H9 (cell line): ENCODE results near the gene PDE3A. TPM values are rescaled to one million over a fixed set of nuclear protein-coding genes. Genes with fewer than 3 reads are reported as not detected.

Experiments
- DNase-seq: peaks from one replicate; pipeline ENCODE4 v3.0.0-alpha.2; 2017
- H2AFZ ChIP-seq: one replicate; pipeline ENCODE4 v1.6.1; 2013; ENCODE audit warnings: mild to moderate bottlenecking, low read length, control low read depth, moderate library complexity
- H2AK5ac ChIP-seq: 2 replicates; pipeline ENCODE4 v1.6.1; 2013; ENCODE audit warnings: low read length, control low read depth, mixed read lengths; ENCODE audit not compliant: insufficient read length
- H2BK120ac ChIP-seq: one replicate; pipeline ENCODE4 v1.6.1; 2013; ENCODE audit warnings: low read depth, mild to moderate bottlenecking, low read length, control low read depth, inconsistent platforms; ENCODE audit not compliant: poor library complexity, severe bottlenecking
- H2BK12ac ChIP-seq: 2 replicates; pipeline ENCODE4 v1.6.1; 2013; ENCODE audit warnings: low read length, control low read depth, mixed read lengths, low read depth; ENCODE audit not compliant: insufficient read length
- H2BK15ac ChIP-seq: 2 replicates; pipeline ENCODE4 v1.6.1; 2013; ENCODE audit warnings: low read depth, low read length, control low read depth
- H2BK20ac ChIP-seq: one replicate; pipeline ENCODE4 v1.6.1; 2013; ENCODE audit warnings: low read depth, mild to moderate bottlenecking, low read length, control low read depth, inconsistent platforms; ENCODE audit not compliant: poor library complexity, severe bottlenecking
- H2BK5ac ChIP-seq: 2 replicates; pipeline ENCODE4 v1.6.1; 2013; ENCODE audit warnings: low read length, control low read depth, mixed read lengths; ENCODE audit not compliant: insufficient read length
- H3K14ac ChIP-seq: 2 replicates; pipeline ENCODE4 v1.6.1; 2013; ENCODE audit warnings: low read length, control low read depth; ENCODE audit not compliant: insufficient read depth
- H3K18ac ChIP-seq: 2 replicates; pipeline ENCODE4 v1.6.1; 2013; ENCODE audit warnings: low read depth, mild to moderate bottlenecking, mixed read lengths, low read length, control low read depth; ENCODE audit not compliant: insufficient read length
- H3K23ac ChIP-seq: 2 replicates; pipeline ENCODE4 v1.6.1; 2013; ENCODE audit warnings: low read length, control low read depth, mixed read lengths, low read depth; ENCODE audit not compliant: insufficient read length
- H3K23me2 ChIP-seq: 2 replicates; pipeline ENCODE4 v1.6.1; 2013; ENCODE audit warnings: low read depth, mild to moderate bottlenecking, mixed read lengths, low read length, control low read depth; ENCODE audit not compliant: insufficient read length, poor library complexity, severe bottlenecking
- H3K27ac ChIP-seq: 2 replicates; pipeline ENCODE4 v1.5.1; 2013; ENCODE audit warnings: low read length, control low read depth, mixed read lengths, low read depth; ENCODE audit not compliant: insufficient read length
- H3K27me3 ChIP-seq: 2 replicates; pipeline ENCODE4 v1.6.1; 2013; ENCODE audit warnings: low read length, control low read depth, inconsistent platforms; ENCODE audit not compliant: insufficient read depth
- H3K4ac ChIP-seq: 2 replicates; pipeline ENCODE4 v1.6.1; 2013; ENCODE audit warnings: low read depth, mild to moderate bottlenecking, control low read depth, inconsistent platforms, low read length, moderate library complexity
- H3K4me1 ChIP-seq: 2 replicates; pipeline ENCODE4 v1.6.1; 2013; ENCODE audit warnings: low read length, control low read depth, inconsistent platforms; ENCODE audit not compliant: insufficient read depth
- H3K4me2 ChIP-seq: 2 replicates; pipeline ENCODE4 v1.6.1; 2013; ENCODE audit warnings: low read length, control low read depth, mixed read lengths; ENCODE audit not compliant: insufficient read length, insufficient read depth
- H3K56ac ChIP-seq: 2 replicates; pipeline ENCODE4 v1.6.1; 2013; ENCODE audit warnings: low read depth, mild to moderate bottlenecking, mixed read lengths, low read length, control low read depth; ENCODE audit not compliant: insufficient read length
- H3K79me1 ChIP-seq: 2 replicates; pipeline ENCODE4 v1.6.1; 2013; ENCODE audit warnings: low read depth, mild to moderate bottlenecking, moderate library complexity, low read length, control low read depth, inconsistent platforms; ENCODE audit not compliant: insufficient read depth, poor library complexity, severe bottlenecking
- H3K79me2 ChIP-seq: 2 replicates; pipeline ENCODE4 v1.6.1; 2013; ENCODE audit warnings: low read length, control low read depth, inconsistent platforms; ENCODE audit not compliant: insufficient read depth
- H3K9ac ChIP-seq: 2 replicates; pipeline ENCODE4 v1.6.1; 2013; ENCODE audit warnings: low read length, control low read depth, mixed read lengths; ENCODE audit not compliant: insufficient read length; ENCODE audit errors: extremely low read depth
- H3K9me3 ChIP-seq: one replicate; pipeline ENCODE4 v1.6.1; 2013; ENCODE audit warnings: low read depth, low read length, inconsistent platforms; ENCODE audit not compliant: control insufficient read depth
- H3T11ph ChIP-seq: one replicate; pipeline ENCODE4 v1.6.1; 2013; ENCODE audit warnings: mild to moderate bottlenecking, low read length, control low read depth, inconsistent platforms
- H4K20me1 ChIP-seq: one replicate; pipeline ENCODE4 v1.6.1; 2013; ENCODE audit not compliant: control insufficient read depth, insufficient read length, insufficient read depth
- H4K5ac ChIP-seq: 2 replicates; pipeline ENCODE4 v1.6.1; 2013; ENCODE audit warnings: low read depth, mild to moderate bottlenecking, mixed read lengths, low read length, control low read depth; ENCODE audit not compliant: insufficient read length
- H4K8ac ChIP-seq: replicated peaks from 2 replicates; pipeline ENCODE4 v1.6.1; 2013; ENCODE audit warnings: low read length, control low read depth, mixed read lengths, low read depth; ENCODE audit not compliant: insufficient read length
- H4K91ac ChIP-seq: 2 replicates; pipeline ENCODE4 v1.6.1; 2013; ENCODE audit warnings: low read depth, mild to moderate bottlenecking, moderate library complexity, mixed read lengths, low read length, control low read depth; ENCODE audit not compliant: insufficient read length
- H3K27ac Mint-ChIP-seq, 3 experiments: 2 replicates in 2 of 3; 3 replicates in 1 of 3; pipeline ENCODE4 v1.8.0; 2020 to 2021; ENCODE audit warnings: mixed read lengths in 3 of 3, mild to moderate bottlenecking in 1 of 3, moderate library complexity in 1 of 3
- H3K27me3 Mint-ChIP-seq: 2 replicates; pipeline ENCODE4 v1.8.0; 2021; ENCODE audit warnings: low read depth, mild to moderate bottlenecking, moderate library complexity, mixed read lengths
- H3K36me3 Mint-ChIP-seq, 3 experiments: 2 replicates in 2 of 3; 3 replicates in 1 of 3; pipeline ENCODE4 v1.8.0; 2020 to 2021; ENCODE audit warnings: low read depth in 3 of 3, mixed read lengths in 3 of 3; ENCODE audit not compliant: insufficient read depth in 1 of 3
- H3K4me1 Mint-ChIP-seq, 2 experiments: 2 replicates each; pipeline ENCODE4 v1.8.0; 2020; ENCODE audit warnings: mixed read lengths in 2 of 2
- H3K4me3 Mint-ChIP-seq, 2 experiments: 2 replicates in 1 of 2; 3 replicates in 1 of 2; pipeline ENCODE4 v1.8.0; 2020 to 2021; ENCODE audit warnings: mild to moderate bottlenecking in 2 of 2, mixed read lengths in 2 of 2, moderate library complexity in 1 of 2
- H3K9me3 Mint-ChIP-seq, 2 experiments: 2 replicates in 1 of 2; 3 replicates in 1 of 2; pipeline ENCODE4 v1.8.0; 2020; ENCODE audit warnings: mild to moderate bottlenecking in 2 of 2, mixed read lengths in 2 of 2, moderate library complexity in 1 of 2
- WGBS: extraction: QIAGEN DNeasy Blood & Tissue Kit; methylation state at CpG from one replicate; pipeline ENCODE4 v1.1.7; 2013; ENCODE audit warnings: missing lambda C conversion rate, low lambda C conversion rate, mixed read lengths; ENCODE audit not compliant: insufficient read length; ENCODE audit errors: extremely low coverage; 5-methylcytosine and 5-hydroxymethylcytosine counted together
- total RNA-seq: library from RNA; stranded (reverse); gene quantifications from 2 replicates; pipeline ENCODE4 v1.2.1, GENCODE V29; 2021
- TF ChIP-seq, protein P1 (sequence below): fragments of 200-600 bp; sonication (generic); conservative IDR thresholded peaks from 3 replicates; pipeline ENCODE4 v1.8.0; 2021; ENCODE audit warnings: antibody characterized with exemption, mild to moderate bottlenecking

Gene PDE3A
- total RNA-seq, 1 experiment from 2014 or later = 3.0 TPM

GRCh38 chr12:20704860-20705259 lies 336.5 kb downstream of the PDE3A start:
- Histone ChIP-seq H3K4me1 (no peaks in the 10 kb centered on the region), H3K9ac (no peak overlapping the region), H3K79me1 (no peaks in the 10 kb centered on the region), H3K27me3 (no peaks in the 10 kb centered on the region), H4K5ac (no peak overlapping the region), H2BK15ac (no peak overlapping the region), H3K14ac (no peak overlapping the region), H2AFZ (no peak overlapping the region), H3K56ac (no peak overlapping the region), H2BK120ac (no peak overlapping the region), H3K23ac (no peak overlapping the region), H4K20me1 (no peaks in the 10 kb centered on the region), H3K9me3 (no peaks in the 10 kb centered on the region), H3K23me2 (no peaks in the 10 kb centered on the region), H2BK5ac (no peak overlapping the region), H3K4ac (no peak overlapping the region), H4K8ac (no peak overlapping the region), H4K91ac (no peak overlapping the region), H3T11ph (no peak overlapping the region), H2BK20ac (no peak overlapping the region), H2AK5ac (no peak overlapping the region), H3K27ac (no peak overlapping the region), H3K4me2 (no peak overlapping the region), H3K79me2 (no peaks in the 10 kb centered on the region), H3K18ac (no peak overlapping the region), H2BK12ac (no peak overlapping the region)
- Mint-ChIP-seq H3K4me1 (peaks cover 3 to 6% of the 10 kb centered on the region in 2 experiments; a peak in 2 of 4 replicates), H3K27ac (no peak overlapping the region), H3K4me3 (no peak overlapping the region), H3K9me3 (no peaks in the 10 kb centered on the region), H3K36me3 (no peaks in the 10 kb centered on the region), H3K27me3 (no peaks in the 10 kb centered on the region)
- WGBS = no CpG with 5 or more reads among the region's 6 CpGs
- DNase-seq = no peak
- TF ChIP-seq, protein P1, sequence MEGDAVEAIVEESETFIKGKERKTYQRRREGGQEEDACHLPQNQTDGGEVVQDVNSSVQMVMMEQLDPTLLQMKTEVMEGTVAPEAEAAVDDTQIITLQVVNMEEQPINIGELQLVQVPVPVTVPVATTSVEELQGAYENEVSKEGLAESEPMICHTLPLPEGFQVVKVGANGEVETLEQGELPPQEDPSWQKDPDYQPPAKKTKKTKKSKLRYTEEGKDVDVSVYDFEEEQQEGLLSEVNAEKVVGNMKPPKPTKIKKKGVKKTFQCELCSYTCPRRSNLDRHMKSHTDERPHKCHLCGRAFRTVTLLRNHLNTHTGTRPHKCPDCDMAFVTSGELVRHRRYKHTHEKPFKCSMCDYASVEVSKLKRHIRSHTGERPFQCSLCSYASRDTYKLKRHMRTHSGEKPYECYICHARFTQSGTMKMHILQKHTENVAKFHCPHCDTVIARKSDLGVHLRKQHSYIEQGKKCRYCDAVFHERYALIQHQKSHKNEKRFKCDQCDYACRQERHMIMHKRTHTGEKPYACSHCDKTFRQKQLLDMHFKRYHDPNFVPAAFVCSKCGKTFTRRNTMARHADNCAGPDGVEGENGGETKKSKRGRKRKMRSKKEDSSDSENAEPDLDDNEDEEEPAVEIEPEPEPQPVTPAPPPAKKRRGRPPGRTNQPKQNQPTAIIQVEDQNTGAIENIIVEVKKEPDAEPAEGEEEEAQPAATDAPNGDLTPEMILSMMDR = no peak
